GM12801 (cell line): ENCODE data around the gene DPP6.

Source experiments
- CTCF ChIP-seq: IDR thresholded peaks from one replicate; pipeline ENCODE4 v1.5.1; 2011; ENCODE audit warnings: control low read depth; ENCODE audit not compliant: insufficient read length; ENCODE audit errors: extremely low read depth

The DPP6 gene

GRCh38 chr7:154789404-154789803 is 737.2 kb downstream of the DPP6 start:
- no peak for TF ChIP-seq CTCF

DNA sequence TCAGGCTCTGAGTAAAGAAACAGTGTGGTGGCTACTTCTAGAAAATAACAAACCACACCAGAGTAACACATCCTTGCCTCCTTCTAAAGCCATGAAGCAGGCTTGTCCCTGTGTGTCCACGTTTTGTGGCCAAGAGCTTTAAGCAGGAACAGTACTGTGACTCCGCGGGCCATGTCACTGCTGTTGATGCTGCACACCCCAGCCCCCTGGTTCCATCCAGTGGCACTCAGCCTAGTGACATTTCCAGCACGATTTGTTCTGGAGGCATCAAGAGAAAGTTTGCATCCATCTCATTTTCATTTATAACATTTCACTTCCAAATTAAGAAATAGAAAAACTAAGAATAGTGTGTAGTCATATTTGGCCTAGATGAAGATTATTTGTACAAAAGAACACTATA is 739.4 kb downstream of the DPP6 start:
- TF ChIP-seq CTCF, result no peak

GRCh38 chr7:154792436-154793055 is 740.3 kb downstream of the DPP6 start:
- TF ChIP-seq CTCF, result no peak

- TF ChIP-seq CTCF, result no peak
Observed at GRCh38 chr7:154794147-154794780, 742.1 kb downstream of the DPP6 start.

DNA sequence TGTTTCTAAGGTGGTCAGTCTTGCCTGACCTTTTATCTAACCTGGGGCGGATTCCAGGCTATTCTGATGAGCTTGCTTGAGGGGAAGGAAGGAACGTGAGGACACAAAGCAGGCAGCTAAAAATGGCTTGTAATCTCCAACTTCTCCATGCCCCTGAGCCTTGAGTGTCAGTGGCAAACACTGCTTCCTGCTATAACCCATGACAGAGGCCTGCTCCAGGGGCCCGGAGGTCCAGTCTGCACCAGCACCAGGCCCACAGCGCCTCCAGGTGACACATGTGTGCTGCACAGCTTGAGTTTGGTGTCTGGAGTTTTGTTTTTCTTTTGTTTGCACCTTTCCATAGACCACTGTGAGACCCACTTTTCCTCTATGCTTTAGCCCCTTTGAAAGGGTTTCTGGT is 742.8 kb downstream of the DPP6 start:
- no peak for TF ChIP-seq CTCF

DNA sequence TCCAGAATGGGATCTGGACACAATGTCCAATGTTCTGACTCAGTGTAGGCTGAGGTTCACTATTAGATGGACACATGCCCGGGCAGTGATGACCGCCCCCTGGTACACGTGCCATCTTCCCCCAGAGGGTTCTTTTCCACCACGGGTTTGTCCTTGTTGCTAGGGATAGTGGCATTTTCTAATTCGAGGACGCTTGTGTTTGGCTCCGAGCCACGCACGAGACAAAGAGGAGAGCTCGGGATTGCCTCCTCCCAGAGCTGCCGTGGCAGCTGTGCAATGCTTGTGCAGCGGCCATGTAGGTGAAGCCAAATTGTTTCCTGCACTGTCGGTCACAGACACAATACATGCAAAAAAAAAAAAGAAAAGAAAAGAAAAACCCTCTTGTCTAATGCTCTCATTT is 743.2 kb downstream of the DPP6 start:
- TF ChIP-seq CTCF, result no peak

GRCh38 chr7:154804449-154804848 is 752.3 kb downstream of the DPP6 start:
- TF ChIP-seq CTCF, result no peak

- TF ChIP-seq CTCF, result no peak
Observed at GRCh38 chr7:154812027-154812426, 759.8 kb downstream of the DPP6 start.
